Large intestine (tissue), 3 donors: Measurements from ENCODE around the gene DOCK11. TPM values are rescaled to one million over a fixed set of nuclear protein-coding genes. Genes with fewer than 3 reads are reported as not detected.
A peak's percentile ranks its signal among the peaks of the same experiment; 100 is the strongest.
"Not testable (repeated sequence)": the region's sequence is repeated elsewhere in the genome, so short reads cannot be mapped to it uniquely, and the experiment has no call there.

Experiments used
- DNase-seq, 2 donors: peaks; one replicate each; pipeline versions ENCODE4 v3.0.0 to v3.0.0-alpha.2; 2013
- H3K27ac ChIP-seq: one replicate; pipeline ENCODE4 v1.5.1; 2013; ENCODE audit warnings: low read length
- H3K27me3 ChIP-seq: 2 replicates; pipeline ENCODE4 v1.6.1; 2013; ENCODE audit warnings: low read length; ENCODE audit not compliant: control insufficient read depth, insufficient read depth
- H3K36me3 ChIP-seq: 2 replicates; pipeline ENCODE4 v1.6.1; 2013; ENCODE audit warnings: low read length; ENCODE audit not compliant: control insufficient read depth, insufficient read depth
- H3K4me1 ChIP-seq: one replicate; pipeline ENCODE4 v1.6.1; 2013; ENCODE audit warnings: low read length; ENCODE audit not compliant: control insufficient read depth, insufficient read depth
- H3K4me3 ChIP-seq: one replicate; pipeline ENCODE4 v1.5.1; 2013; ENCODE audit warnings: low read length
- H3K9me3 ChIP-seq: one replicate; pipeline ENCODE4 v1.6.1; 2013; ENCODE audit warnings: mild to moderate bottlenecking, low read depth, low read length, moderate library complexity; ENCODE audit not compliant: control insufficient read depth
- WGBS: methylation state at CpG from one replicate; pipeline ENCODE4 v1.1.5; 2013; ENCODE audit warnings: low lambda C conversion rate; ENCODE audit not compliant: insufficient coverage; 5-methylcytosine and 5-hydroxymethylcytosine counted together
- polyA plus RNA-seq: library from polyadenylated mRNA; unstranded; fragments of 120-200 nt; gene quantifications from one replicate; pipeline ENCODE4 v1.2.1, GENCODE V29; 2013

DOCK11 gene
- polyA plus RNA-seq, 1 donor = 9.7 TPM

GRCh38 chrX:118569676-118570075 lies 74.1 kb downstream of the DOCK11 start:
- Histone ChIP-seq H3K4me1 (peaks cover 3% of the 10 kb centered on the region), H3K36me3 (no peaks in the 10 kb centered on the region), H3K27me3 (no peaks in the 10 kb centered on the region), H3K27ac (no peak overlapping the region), H3K9me3 (no peaks in the 10 kb centered on the region), H3K4me3 (no peak overlapping the region)
- WGBS = 83% methylated on average over 1 of the region's 3 CpGs
- DNase-seq = no peak

GRCh38 chrX:118570209-118570608 lies 74.6 kb downstream of the DOCK11 start:
- no peak overlapping the region for H3K27ac ChIP-seq
- H3K27me3 ChIP-seq = no peaks in the 10 kb centered on the region
- H3K36me3 ChIP-seq = no peaks in the 10 kb centered on the region
- WGBS = no CpG with 5 or more reads among the region's 2 CpGs
- H3K4me1 ChIP-seq = peaks cover 3% of the 10 kb centered on the region
- no peak overlapping the region for H3K4me3 ChIP-seq
- no peaks in the 10 kb centered on the region for H3K9me3 ChIP-seq
- DNase-seq = no peak

- H3K4me3 ChIP-seq = no peak overlapping the region
- H3K9me3 ChIP-seq = no peaks in the 10 kb centered on the region
- peak overlapping the region; percentile 52 for H3K27ac ChIP-seq
- no peaks in the 10 kb centered on the region for H3K27me3 ChIP-seq
- DNase-seq = peak; percentile 56 to 77
- no peaks in the 10 kb centered on the region for H3K36me3 ChIP-seq
- H3K4me1 ChIP-seq = peaks cover 3% of the 10 kb centered on the region
- no CpG with 5 or more reads among the region's 3 CpGs for WGBS
Observed at GRCh38 chrX:118571836-118572235, 76.2 kb downstream of the DOCK11 start.

GRCh38 chrX:118574666-118575065 lies 79.1 kb downstream of the DOCK11 start:
- peak; percentile 50 to 76 for DNase-seq
- H3K9me3 ChIP-seq = no peaks in the 10 kb centered on the region
- H3K4me3 ChIP-seq = no peak overlapping the region
- no peaks in the 10 kb centered on the region for H3K36me3 ChIP-seq
- no CpG with 5 or more reads among the region's 4 CpGs for WGBS
- peak overlapping the region; percentile 83 for H3K27ac ChIP-seq
- H3K4me1 ChIP-seq = peaks cover 3% of the 10 kb centered on the region
- H3K27me3 ChIP-seq = no peaks in the 10 kb centered on the region

GRCh38 chrX:118577041-118577440 lies 81.4 kb downstream of the DOCK11 start:
- Histone ChIP-seq H3K4me3 (no peak overlapping the region), H3K27me3 (no peaks in the 10 kb centered on the region), H3K36me3 (no peaks in the 10 kb centered on the region), H3K4me1 (peaks cover 3% of the 10 kb centered on the region), H3K9me3 (no peaks in the 10 kb centered on the region), H3K27ac (no peak overlapping the region)
- WGBS = no CpG with 5 or more reads among the region's 5 CpGs
- DNase-seq = no peak

- H3K9me3 ChIP-seq = no peaks in the 10 kb centered on the region
- no peak for DNase-seq
- WGBS = no CpG with 5 or more reads among the region's 1 CpG
- peaks cover under 1% of the 10 kb centered on the region for H3K4me1 ChIP-seq
- no peaks in the 10 kb centered on the region for H3K36me3 ChIP-seq
- no peak overlapping the region for H3K4me3 ChIP-seq
- H3K27ac ChIP-seq = no peak overlapping the region
- H3K27me3 ChIP-seq = no peaks in the 10 kb centered on the region
Observed at GRCh38 chrX:118579417-118579816, 83.8 kb downstream of the DOCK11 start.

GRCh38 chrX:118582926-118583325 lies 87.3 kb downstream of the DOCK11 start:
- not testable (repeated sequence) for H3K36me3 ChIP-seq, H3K27ac ChIP-seq, H3K4me3 ChIP-seq, H3K4me1 ChIP-seq, H3K27me3 ChIP-seq, H3K9me3 ChIP-seq, DNase-seq
- no CpG with 5 or more reads among the region's 3 CpGs for WGBS

GRCh38 chrX:118583781-118584180 lies 88.2 kb downstream of the DOCK11 start:
- no CpG with 5 or more reads among the region's 4 CpGs for WGBS
- no peak for DNase-seq
- no peak overlapping the region for H3K27ac ChIP-seq

GRCh38 chrX:118585296-118585695 lies 89.7 kb downstream of the DOCK11 start:
- no peak overlapping the region for H3K27ac ChIP-seq
- DNase-seq = no peak
- no peak overlapping the region for H3K4me3 ChIP-seq
- no peaks in the 10 kb centered on the region for H3K4me1 ChIP-seq
- H3K36me3 ChIP-seq = no peaks in the 10 kb centered on the region
- H3K9me3 ChIP-seq = no peaks in the 10 kb centered on the region
- WGBS = no CpG with 5 or more reads among the region's 3 CpGs
- no peaks in the 10 kb centered on the region for H3K27me3 ChIP-seq

More at GRCh38 chrX:118583781-118584180, 88.2 kb downstream of the DOCK11 start:
- H3K4me1 ChIP-seq = no peaks in the 10 kb centered on the region
- no peak overlapping the region for H3K4me3 ChIP-seq
- no peaks in the 10 kb centered on the region for H3K9me3 ChIP-seq
- no peaks in the 10 kb centered on the region for H3K36me3 ChIP-seq
- no peaks in the 10 kb centered on the region for H3K27me3 ChIP-seq

- not testable (repeated sequence) for H3K4me1 ChIP-seq, H3K4me3 ChIP-seq, H3K9me3 ChIP-seq, H3K27me3 ChIP-seq, H3K36me3 ChIP-seq
- WGBS = 40% methylated on average over 2 of the region's 7 CpGs
- peak in 1 of 2 donors; percentile 53 for DNase-seq
- H3K27ac ChIP-seq = peak overlapping the region; percentile 45
Observed at GRCh38 chrX:118586206-118586605, 90.6 kb downstream of the DOCK11 start.

GRCh38 chrX:118588715-118589114 lies 93.1 kb downstream of the DOCK11 start:
- DNase-seq = no peak
- H3K36me3 ChIP-seq = no peaks in the 10 kb centered on the region

More at GRCh38 chrX:118588715-118589114, 93.1 kb downstream of the DOCK11 start:
- no peak overlapping the region for H3K27ac ChIP-seq
- H3K9me3 ChIP-seq = no peaks in the 10 kb centered on the region
- no peak overlapping the region for H3K4me3 ChIP-seq
- no peaks in the 10 kb centered on the region for H3K4me1 ChIP-seq
- no peaks in the 10 kb centered on the region for H3K27me3 ChIP-seq
- WGBS = no CpG with 5 or more reads among the region's 3 CpGs
